ENCODE data around the gene TCP11. TPM values are rescaled to one million over a fixed set of nuclear protein-coding genes. Genes with fewer than 3 reads are reported as not detected.
"Not testable (repeated sequence)": the region's sequence is repeated elsewhere in the genome, so short reads cannot be mapped to it uniquely, and the experiment has no call there.

Gene TCP11
- total and polyA plus RNA-seq, 3 experiments from 2014 or later: not detected

DNA sequence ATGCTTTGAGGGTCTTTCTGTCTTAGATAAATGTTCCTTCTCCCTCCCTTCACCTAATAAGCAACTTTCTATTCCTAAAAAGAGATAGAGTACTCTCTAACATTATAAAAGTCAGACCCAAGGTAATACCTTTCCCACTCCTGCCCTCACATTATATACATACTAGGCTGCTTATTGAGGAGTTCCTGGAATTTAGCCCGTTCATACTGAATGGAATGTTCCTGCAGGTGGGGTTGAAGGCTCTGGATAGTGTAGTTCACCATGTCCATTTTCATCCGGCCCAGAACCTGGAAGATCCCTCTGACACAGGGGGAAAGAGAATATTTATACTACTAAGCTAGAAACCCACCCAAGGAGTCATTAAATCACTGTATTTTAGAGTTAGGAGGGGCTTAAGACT, 20.4 kb downstream of the TCP11 start:
- Mint-ChIP-seq H3K4me3 (no peak overlapping the region), H3K27me3 (peaks cover 10 to 11% of the 10 kb centered on the region in 2 donors), H3K9me3 (peaks cover 0 to 10% (median 2%) of the 10 kb centered on the region in 5 donors), H3K4me1 (no peaks in the 10 kb centered on the region), H3K36me3 (peaks cover 0 to 5% (median 0%) of the 10 kb centered on the region in 3 donors), H3K27ac (no peak overlapping the region)
- no peaks in the 10 kb centered on the region for H3K36me3 ChIP-seq (ENCODE audit: insufficient read depth, low read length)
- DNase-seq: no peak
- H3K27ac ChIP-seq (ENCODE audit: low read depth, low read length): no peak overlapping the region
- H3K4me1 ChIP-seq (ENCODE audit: insufficient read depth, low read length): no peaks in the 10 kb centered on the region
- no peaks in the 10 kb centered on the region for H3K9me3 ChIP-seq (ENCODE audit: low read length)
- H3K4me3 ChIP-seq (ENCODE audit: low read length): no peak overlapping the region
- CTCF ChIA-PET: interaction anchor here (0.6 to 1.8 kb wide), 2 partner anchors 19 to 883 kb away, joined by 3 to 8 read pairs; no protein-coding TSS in a partner anchor
- no peaks in the 10 kb centered on the region for H3K27me3 ChIP-seq (ENCODE audit: insufficient read depth, low read length, poor library complexity, severe bottlenecking)
- POLR2A ChIA-PET: no interaction called here

- Histone ChIP-seq H3K4me1 (ENCODE audit: insufficient read depth, low read length) (no peaks in the 10 kb centered on the region), H3K9me3 (ENCODE audit: low read length) (no peaks in the 10 kb centered on the region), H3K4me3 (ENCODE audit: low read length) (no peak overlapping the region), H3K27ac (ENCODE audit: low read depth, low read length) (no peak overlapping the region), H3K36me3 (ENCODE audit: insufficient read depth, low read length) (no peaks in the 10 kb centered on the region), H3K27me3 (ENCODE audit: insufficient read depth, low read length, poor library complexity, severe bottlenecking) (no peaks in the 10 kb centered on the region)
- ChIA-PET CTCF (no interaction called here), POLR2A (no interaction called here)
- Mint-ChIP-seq H3K27me3 (peaks cover 10 to 23% of the 10 kb centered on the region in 2 donors), H3K4me3 (no peak overlapping the region), H3K9me3 (peaks cover 0 to 8% (median 3%) of the 10 kb centered on the region in 5 donors), H3K36me3 (peaks cover 0 to 16% (median 0%) of the 10 kb centered on the region in 3 donors), H3K27ac (peak overlapping the region in 1 of 8 donors; percentile 47), H3K4me1 (no peaks in the 10 kb centered on the region)
- no peak for DNase-seq
These were observed 32.7 kb downstream of the TCP11 start for GRCh38 chr6:35108309-35108885.

DNA sequence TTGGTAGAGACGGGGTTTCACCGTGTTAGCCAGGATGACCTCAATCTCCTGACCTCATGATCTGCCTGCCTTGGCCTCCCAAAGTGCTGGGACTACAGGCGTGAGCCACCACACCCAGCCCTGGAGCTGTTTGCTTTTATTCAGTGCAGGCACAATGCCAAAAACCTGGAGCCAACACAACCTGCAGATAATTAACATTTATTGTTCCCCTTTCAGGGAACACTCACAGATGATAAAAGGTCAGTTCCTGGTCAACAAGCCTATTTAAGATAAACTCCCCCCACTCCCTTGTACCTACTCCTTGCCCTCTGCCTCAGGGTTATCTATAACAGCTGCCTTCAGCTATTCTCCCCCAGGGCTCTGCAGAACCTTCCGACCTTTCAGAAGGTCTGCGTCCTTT, 33.4 kb downstream of the TCP11 start:
- H3K4me3 ChIP-seq (ENCODE audit: low read length); H3K9me3 ChIP-seq (ENCODE audit: low read length); H3K4me1 Mint-ChIP-seq; CTCF ChIA-PET; H3K4me3 Mint-ChIP-seq; POLR2A ChIA-PET; H3K36me3 ChIP-seq (ENCODE audit: insufficient read depth, low read length); H3K27me3 ChIP-seq (ENCODE audit: insufficient read depth, low read length, poor library complexity, severe bottlenecking); H3K9me3 Mint-ChIP-seq; H3K4me1 ChIP-seq (ENCODE audit: insufficient read depth, low read length); H3K27ac ChIP-seq (ENCODE audit: low read depth, low read length); DNase-seq: not testable (repeated sequence)
- Mint-ChIP-seq H3K27ac (peak overlapping the region in 1 of 8 donors; percentile 47), H3K36me3 (peaks cover 0 to 16% (median 0%) of the 10 kb centered on the region in 3 donors), H3K27me3 (peaks cover 10 to 23% of the 10 kb centered on the region in 2 donors)

GRCh38 chr6:35107208-35107607, 33.9 kb downstream of the TCP11 start:
- H3K27ac ChIP-seq (ENCODE audit: low read depth, low read length); CTCF ChIA-PET; H3K4me3 ChIP-seq (ENCODE audit: low read length); DNase-seq; H3K4me1 ChIP-seq (ENCODE audit: insufficient read depth, low read length); H3K27ac Mint-ChIP-seq; POLR2A ChIA-PET; H3K4me1 Mint-ChIP-seq; H3K27me3 ChIP-seq (ENCODE audit: insufficient read depth, low read length, poor library complexity, severe bottlenecking); H3K36me3 ChIP-seq (ENCODE audit: insufficient read depth, low read length); H3K4me3 Mint-ChIP-seq; H3K9me3 Mint-ChIP-seq; H3K9me3 ChIP-seq (ENCODE audit: low read length): not testable (repeated sequence)
- H3K27me3 Mint-ChIP-seq: peaks cover 10 to 23% of the 10 kb centered on the region in 2 donors
- H3K36me3 Mint-ChIP-seq: peaks cover 0 to 16% (median 0%) of the 10 kb centered on the region in 3 donors

GRCh38 chr6:35106061-35106460, 35.1 kb downstream of the TCP11 start:
- peaks cover 10 to 23% of the 10 kb centered on the region in 2 donors for H3K27me3 Mint-ChIP-seq

DNA sequence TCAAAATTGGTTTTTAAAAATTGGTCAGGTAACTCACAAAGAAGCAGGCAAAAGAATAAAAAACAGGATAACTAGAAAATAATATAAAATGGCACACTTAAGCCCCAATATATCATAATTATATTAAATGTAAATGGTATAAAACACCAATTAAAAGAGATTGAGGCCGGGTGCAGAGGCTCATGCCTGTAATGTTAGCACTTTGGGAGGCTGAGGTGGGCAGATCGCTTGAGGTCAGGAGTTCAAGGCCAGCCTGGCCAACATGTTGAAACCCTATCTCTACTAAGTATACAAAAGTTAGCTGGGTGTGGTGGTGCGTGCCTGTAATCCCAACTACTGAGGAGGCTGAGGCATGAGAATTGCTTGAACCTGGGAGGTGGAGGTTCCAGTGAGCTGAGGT, 36.1 kb downstream of the TCP11 start:
- H3K27me3 Mint-ChIP-seq: peaks cover 10 to 23% of the 10 kb centered on the region in 2 donors
- CTCF ChIA-PET: no interaction called here
- H3K9me3 Mint-ChIP-seq: peaks cover 0 to 8% (median 3%) of the 10 kb centered on the region in 5 donors
- no peak for DNase-seq
- H3K36me3 Mint-ChIP-seq: peaks cover 0 to 16% (median 0%) of the 10 kb centered on the region in 3 donors
- Histone ChIP-seq H3K4me1 (ENCODE audit: insufficient read depth, low read length) (no peaks in the 10 kb centered on the region), H3K36me3 (ENCODE audit: insufficient read depth, low read length) (no peaks in the 10 kb centered on the region), H3K4me3 (ENCODE audit: low read length) (no peak overlapping the region), H3K9me3 (ENCODE audit: low read length) (no peaks in the 10 kb centered on the region), H3K27me3 (ENCODE audit: insufficient read depth, low read length, poor library complexity, severe bottlenecking) (no peaks in the 10 kb centered on the region), H3K27ac (ENCODE audit: low read depth, low read length) (no peak overlapping the region)
- H3K4me1 Mint-ChIP-seq: no peaks in the 10 kb centered on the region
- POLR2A ChIA-PET: no interaction called here
- no peak overlapping the region for H3K4me3 Mint-ChIP-seq
- no peak overlapping the region for H3K27ac Mint-ChIP-seq

More at GRCh38 chr6:35106061-35106460, 35.1 kb downstream of the TCP11 start:
- H3K4me3 Mint-ChIP-seq; H3K27me3 ChIP-seq (ENCODE audit: insufficient read depth, low read length, poor library complexity, severe bottlenecking); H3K9me3 ChIP-seq (ENCODE audit: low read length); H3K4me3 ChIP-seq (ENCODE audit: low read length); H3K36me3 ChIP-seq (ENCODE audit: insufficient read depth, low read length); H3K27ac Mint-ChIP-seq; CTCF ChIA-PET; H3K27ac ChIP-seq (ENCODE audit: low read depth, low read length); DNase-seq; H3K4me1 Mint-ChIP-seq; H3K9me3 Mint-ChIP-seq; H3K4me1 ChIP-seq (ENCODE audit: insufficient read depth, low read length): not testable (repeated sequence)
- POLR2A ChIA-PET: interaction anchor here (0.6 kb wide), 1 partner anchor 10 kb away, joined by 4 read pairs; no protein-coding TSS in a partner anchor
- peaks cover 0 to 16% (median 0%) of the 10 kb centered on the region in 3 donors for H3K36me3 Mint-ChIP-seq

- no peak for DNase-seq
- no peak overlapping the region for H3K27ac ChIP-seq (ENCODE audit: low read depth, low read length)
- H3K27me3 Mint-ChIP-seq: peaks cover 1 to 3% of the 10 kb centered on the region in 2 donors
- CTCF ChIA-PET: interaction anchor here (1.6 kb wide), 1 partner anchor 12 kb away, joined by 3 read pairs; no protein-coding TSS in a partner anchor
- H3K9me3 Mint-ChIP-seq: peaks cover 0 to 1% (median 0%) of the 10 kb centered on the region in 5 donors
- H3K4me1 ChIP-seq (ENCODE audit: insufficient read depth, low read length): no peaks in the 10 kb centered on the region
- no peak overlapping the region for H3K4me3 ChIP-seq (ENCODE audit: low read length)
- no peaks in the 10 kb centered on the region for H3K9me3 ChIP-seq (ENCODE audit: low read length)
- H3K4me1 Mint-ChIP-seq: no peaks in the 10 kb centered on the region
- H3K27me3 ChIP-seq (ENCODE audit: insufficient read depth, low read length, poor library complexity, severe bottlenecking): no peaks in the 10 kb centered on the region
- H3K27ac Mint-ChIP-seq: no peak overlapping the region
- H3K36me3 Mint-ChIP-seq: no peaks in the 10 kb centered on the region
- POLR2A ChIA-PET: no interaction called here
- H3K4me3 Mint-ChIP-seq: no peak overlapping the region
- no peaks in the 10 kb centered on the region for H3K36me3 ChIP-seq (ENCODE audit: insufficient read depth, low read length)
These were observed 42.0 kb downstream of the TCP11 start for GRCh38 chr6:35099116-35099515.

- Mint-ChIP-seq H3K9me3 (no peaks in the 10 kb centered on the region), H3K36me3 (peaks cover 0 to under 1% (median 0%) of the 10 kb centered on the region in 3 donors), H3K4me1 (no peaks in the 10 kb centered on the region), H3K27me3 (peaks cover 2 to 3% of the 10 kb centered on the region in 2 donors), H3K27ac (no peak overlapping the region), H3K4me3 (no peak overlapping the region)
- DNase-seq: no peak
- H3K4me1 ChIP-seq (ENCODE audit: insufficient read depth, low read length): no peaks in the 10 kb centered on the region
- no peaks in the 10 kb centered on the region for H3K27me3 ChIP-seq (ENCODE audit: insufficient read depth, low read length, poor library complexity, severe bottlenecking)
- ChIA-PET CTCF (no interaction called here), POLR2A (interaction anchor here (0.6 kb wide), 1 partner anchor 10 kb away, joined by 4 read pairs; no protein-coding TSS in a partner anchor)
- H3K36me3 ChIP-seq (ENCODE audit: insufficient read depth, low read length): no peaks in the 10 kb centered on the region
- no peaks in the 10 kb centered on the region for H3K9me3 ChIP-seq (ENCODE audit: low read length)
- no peak overlapping the region for H3K27ac ChIP-seq (ENCODE audit: low read depth, low read length)
- H3K4me3 ChIP-seq (ENCODE audit: low read length): no peak overlapping the region
These were observed 44.8 kb downstream of the TCP11 start for GRCh38 chr6:35096129-35096862.

All from CD8-positive, alpha-beta memory T cell (primary cell).